Sigmoid colon (tissue), 3 donors: Measurements from ENCODE around the gene DCTPP1.

Source experiments
- CTCF ChIP-seq, 4 experiments: fragments of 450-650 bp in 3 of 4; fragments of 200-600 bp in 1 of 4; IDR thresholded peaks; one replicate each; pipeline ENCODE4 v1.5.1; 2016 to 2019; ENCODE audit warnings: antibody characterized with exemption in 4 of 4, mild to moderate bottlenecking in 3 of 4, moderate library complexity in 2 of 4
- POLR2A ChIP-seq, 2 donors: fragments of 450-650 bp; IDR thresholded peaks; one replicate each; pipeline ENCODE4 v1.6.1; 2016; ENCODE audit warnings: antibody characterized with exemption in 2 of 2, mild to moderate bottlenecking in 2 of 2, moderate library complexity in 2 of 2

DNA sequence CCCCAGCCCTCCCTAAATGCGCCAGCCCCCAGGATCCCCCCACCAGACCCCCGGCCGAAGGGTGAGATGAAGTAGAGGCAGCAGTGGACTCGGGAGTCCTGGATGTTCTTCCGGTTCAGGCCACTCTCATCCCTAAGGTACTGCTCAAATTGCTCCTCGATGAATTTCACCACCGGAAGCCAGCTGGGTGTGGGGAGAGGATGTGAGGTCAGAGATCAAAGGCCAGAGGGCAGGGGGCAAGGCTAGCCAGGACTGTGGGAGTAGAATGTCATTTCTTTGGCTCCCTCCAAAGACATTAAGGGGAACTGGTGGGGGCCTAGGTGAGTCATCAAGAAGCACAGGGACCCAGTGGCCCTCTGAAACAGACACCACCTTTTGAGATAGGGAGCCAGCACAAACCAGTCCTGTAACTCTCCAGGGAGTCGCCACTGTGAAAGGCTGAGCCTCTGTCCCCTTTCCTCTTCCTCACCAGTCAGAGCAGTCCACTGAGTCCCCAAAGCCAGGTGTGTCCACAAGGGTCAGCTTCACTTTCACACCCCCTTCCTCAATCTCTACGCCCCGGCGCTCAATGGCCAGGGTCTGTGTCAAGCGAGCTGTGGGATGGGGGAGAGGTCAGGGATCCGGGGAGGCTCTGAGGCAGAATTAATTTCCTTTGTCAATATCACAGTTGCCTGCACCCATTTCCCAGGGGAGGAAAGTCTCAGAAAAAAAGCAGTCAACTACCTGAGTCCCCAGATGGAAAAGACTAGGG is 48.4 kb downstream of the DCTPP1 start:
- TF ChIP-seq POLR2A (IDR thresholded peaks at IDR 0.05) (no peak), CTCF (IDR thresholded peaks at IDR 0.05) (no peak)
